GM12892 (cell line): ENCODE measurements around the gene PADI1.

Experiments
- POLR2AphosphoS5 ChIP-seq: IDR thresholded peaks from 2 replicates; pipeline ENCODE4 v1.6.1; 2011; ENCODE audit warnings: low read depth, low read length, control low read depth
- TAF1 ChIP-seq: IDR thresholded peaks from 2 replicates; pipeline ENCODE4 v1.6.1; 2011; ENCODE audit warnings: low read depth, mild to moderate bottlenecking, control low read depth, low read length, borderline replicate concordance

DNA sequence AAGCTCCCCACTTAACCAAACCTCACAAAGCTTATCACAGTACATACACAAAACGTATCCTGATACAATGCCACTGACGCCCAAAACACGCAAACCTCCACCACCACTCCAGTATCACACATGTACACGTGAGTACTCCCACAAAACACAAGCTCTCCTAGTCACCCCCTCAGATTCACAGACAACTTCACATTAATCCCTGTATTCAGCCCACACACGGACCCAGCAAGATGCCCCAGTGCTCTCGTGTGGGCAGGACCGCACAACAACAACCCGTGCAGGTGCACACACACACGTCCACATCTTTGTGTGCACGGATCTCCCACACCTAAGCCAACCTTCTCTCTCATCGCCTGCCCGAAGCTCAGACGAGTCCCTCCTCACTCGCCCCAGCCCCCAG is 17.6 kb downstream of the PADI1 start:
- TF ChIP-seq POLR2AphosphoS5 (no peak), TAF1 (no peak)
